NB4 (cell line): Measurements from ENCODE around the gene GADD45A.

ENCODE experiments used
- MYC ChIP-seq: IDR thresholded peaks from 2 replicates; pipeline ENCODE4 v1.6.1; 2011; ENCODE audit warnings: low read depth, low read length
- POLR2A ChIP-seq: IDR thresholded peaks from 2 replicates; pipeline ENCODE4 v1.6.1; 2011; ENCODE audit warnings: mild to moderate bottlenecking; ENCODE audit not compliant: insufficient read length; ENCODE audit errors: extremely low read depth
- TF ChIP-seq, protein P1 (sequence below): IDR thresholded peaks from one replicate; pipeline ENCODE4 v1.5.1; 2012; ENCODE audit warnings: low read depth, low read length

DNA sequence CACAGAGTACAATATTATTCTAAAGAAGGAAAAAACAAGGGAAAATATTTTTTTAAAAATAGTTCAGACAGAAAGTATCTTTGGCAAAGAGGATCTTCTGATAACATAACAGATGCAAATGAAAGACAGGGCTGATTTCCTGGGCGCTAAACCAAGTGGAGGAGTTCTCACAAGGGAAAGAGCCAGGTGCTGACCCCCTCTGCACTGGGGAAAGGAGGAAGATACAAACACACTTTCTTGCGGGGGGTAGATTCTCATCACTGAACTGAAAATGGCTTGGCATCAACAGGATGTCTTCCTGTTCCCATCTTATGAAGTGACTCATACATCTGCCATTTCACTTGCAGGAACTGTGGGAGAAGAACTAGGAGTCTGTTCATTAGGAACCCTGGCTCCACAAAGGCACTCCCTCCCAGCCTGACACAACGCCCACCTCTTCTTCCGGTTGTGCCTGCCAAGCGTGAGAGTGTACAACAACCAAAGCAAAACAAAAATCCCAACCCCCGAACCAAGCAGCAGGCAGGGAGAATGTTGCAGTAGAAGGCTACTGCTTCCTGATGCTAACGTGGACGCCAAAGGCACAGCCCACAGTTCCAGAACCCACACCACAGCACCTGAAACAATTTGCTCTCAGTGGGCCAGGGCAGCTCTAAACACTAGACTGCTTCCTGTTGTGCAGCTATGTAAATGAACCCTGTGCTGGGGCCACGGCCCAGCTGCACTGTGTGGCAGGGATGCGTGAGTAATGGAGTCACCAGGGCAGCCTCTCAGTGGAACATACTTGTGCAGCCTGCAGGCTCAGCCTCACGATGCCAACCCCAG is 51.0 kb downstream of the GADD45A start:
- TF ChIP-seq, protein P1, sequence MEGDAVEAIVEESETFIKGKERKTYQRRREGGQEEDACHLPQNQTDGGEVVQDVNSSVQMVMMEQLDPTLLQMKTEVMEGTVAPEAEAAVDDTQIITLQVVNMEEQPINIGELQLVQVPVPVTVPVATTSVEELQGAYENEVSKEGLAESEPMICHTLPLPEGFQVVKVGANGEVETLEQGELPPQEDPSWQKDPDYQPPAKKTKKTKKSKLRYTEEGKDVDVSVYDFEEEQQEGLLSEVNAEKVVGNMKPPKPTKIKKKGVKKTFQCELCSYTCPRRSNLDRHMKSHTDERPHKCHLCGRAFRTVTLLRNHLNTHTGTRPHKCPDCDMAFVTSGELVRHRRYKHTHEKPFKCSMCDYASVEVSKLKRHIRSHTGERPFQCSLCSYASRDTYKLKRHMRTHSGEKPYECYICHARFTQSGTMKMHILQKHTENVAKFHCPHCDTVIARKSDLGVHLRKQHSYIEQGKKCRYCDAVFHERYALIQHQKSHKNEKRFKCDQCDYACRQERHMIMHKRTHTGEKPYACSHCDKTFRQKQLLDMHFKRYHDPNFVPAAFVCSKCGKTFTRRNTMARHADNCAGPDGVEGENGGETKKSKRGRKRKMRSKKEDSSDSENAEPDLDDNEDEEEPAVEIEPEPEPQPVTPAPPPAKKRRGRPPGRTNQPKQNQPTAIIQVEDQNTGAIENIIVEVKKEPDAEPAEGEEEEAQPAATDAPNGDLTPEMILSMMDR = no peak
- TF ChIP-seq MYC (no peak), POLR2A (no peak)
